WTC11 (cell line): ENCODE data around the gene GAB2. TPM values are rescaled to one million over a fixed set of nuclear protein-coding genes. Genes with fewer than 3 reads are reported as not detected.

Experiments
- ATAC-seq: fragments of 200-7000 bp; cut with Tn5 transposase; 2 replicates; pipeline ENCODE4 v1.10.0; 2021; ENCODE audit warnings: mild to moderate bottlenecking, moderate library complexity
- CTCF ChIA-PET: fragments of 300-600 bp; sonication (Branson Sonifier 250); formaldehyde crosslinking; loops from one replicate; lab custom pipeline; 2021; ENCODE audit warnings: antibody characterized with exemption; lab: Charles Lee
- POLR2A ChIA-PET: fragments of 350-600 bp; sonication (Branson Sonifier 250); formaldehyde crosslinking; loops from one replicate; lab custom pipeline; 2021; ENCODE audit warnings: antibody characterized with exemption; lab: Charles Lee
- DNase-seq: peaks from one replicate; pipeline ENCODE4 v3.0.0; 2021; ENCODE audit warnings: low spot score
- H3K27ac Mint-ChIP-seq: 2 replicates; pipeline ENCODE4 v1.8.0; 2021; ENCODE audit warnings: mixed read lengths
- H3K27me3 Mint-ChIP-seq: 2 replicates; pipeline ENCODE4 v1.8.0; 2021; ENCODE audit warnings: low read depth, mild to moderate bottlenecking, moderate library complexity, mixed read lengths
- H3K36me3 Mint-ChIP-seq: 2 replicates; pipeline ENCODE4 v1.8.0; 2021; ENCODE audit warnings: mixed read lengths
- H3K4me1 Mint-ChIP-seq: 2 replicates; pipeline ENCODE4 v1.8.0; 2022; ENCODE audit warnings: mixed read lengths
- H3K4me3 Mint-ChIP-seq: 2 replicates; pipeline ENCODE4 v1.8.0; 2021; ENCODE audit warnings: mild to moderate bottlenecking, moderate library complexity, mixed read lengths
- H3K9me3 Mint-ChIP-seq: 2 replicates; pipeline ENCODE4 v1.8.0; 2021; ENCODE audit warnings: mixed read lengths
- CBFB ChIP-seq: sonication (generic); formaldehyde crosslinking; IDR thresholded peaks from 2 replicates; pipeline ENCODE4 v1.8.1; 2022; ENCODE audit warnings: mild to moderate bottlenecking, low read depth, missing genetic modification reagents
- CREB1 ChIP-seq: sonication (generic); formaldehyde crosslinking; IDR thresholded peaks from 2 replicates; pipeline ENCODE4 v1.8.0; 2023; ENCODE audit warnings: mild to moderate bottlenecking, missing genetic modification reagents
- CTCF ChIP-seq: fragments of 200-600 bp; IDR thresholded peaks from 2 replicates; pipeline ENCODE4 v1.8.0; 2022; ENCODE audit warnings: antibody characterized with exemption
- E2F1 ChIP-seq: sonication (generic); formaldehyde crosslinking; IDR thresholded peaks from 2 replicates; pipeline ENCODE4 v1.8.0; 2022; ENCODE audit warnings: mild to moderate bottlenecking, missing genetic modification reagents
- FOXK1 ChIP-seq: sonication (generic); formaldehyde crosslinking; IDR thresholded peaks from 2 replicates; pipeline ENCODE4 v1.8.0; 2022; ENCODE audit warnings: mild to moderate bottlenecking, moderate library complexity, missing genetic modification reagents
- FOXP1 ChIP-seq: sonication (generic); formaldehyde crosslinking; IDR thresholded peaks from 2 replicates; pipeline ENCODE4 v1.8.0; 2022; ENCODE audit warnings: missing genetic modification reagents, mild to moderate bottlenecking, moderate library complexity, borderline replicate concordance
- GABPB1 ChIP-seq: sonication (generic); formaldehyde crosslinking; IDR thresholded peaks from 2 replicates; pipeline ENCODE4 v1.8.1; 2023; ENCODE audit warnings: mild to moderate bottlenecking, missing genetic modification reagents
- GTF2I ChIP-seq: fragments of 250-450 bp; sonication (Bioruptor Pico); conservative IDR thresholded peaks from 2 replicates; pipeline ENCODE4 v1.4.0; 2021; ENCODE audit warnings: mild to moderate bottlenecking
- IRF1 ChIP-seq: sonication (generic); formaldehyde crosslinking; IDR thresholded peaks from 2 replicates; pipeline ENCODE4 v1.8.0; 2023; ENCODE audit warnings: missing genetic modification reagents
- IRF2 ChIP-seq: sonication (generic); formaldehyde crosslinking; IDR thresholded peaks from 2 replicates; pipeline ENCODE4 v1.8.0; 2022; ENCODE audit warnings: low read depth, missing genetic modification reagents, borderline replicate concordance
- JAZF1 ChIP-seq: fragments of 250-450 bp; sonication (Bioruptor Pico); IDR thresholded peaks from 2 replicates; pipeline ENCODE4 v1.9.0; 2021; ENCODE audit warnings: moderate library complexity, mild to moderate bottlenecking, inconsistent platforms
- JUN ChIP-seq: sonication (generic); formaldehyde crosslinking; IDR thresholded peaks from 2 replicates; pipeline ENCODE4 v1.8.0; 2023; ENCODE audit warnings: mild to moderate bottlenecking, missing genetic modification reagents
- NFATC4 ChIP-seq: fragments of 250-450 bp; sonication (Bioruptor Pico); IDR thresholded peaks from 2 replicates; pipeline ENCODE4 v1.9.0; 2021; ENCODE audit warnings: mild to moderate bottlenecking
- NR1H2 ChIP-seq: sonication (generic); formaldehyde crosslinking; IDR thresholded peaks from 2 replicates; pipeline ENCODE4 v1.9.0; 2021; ENCODE audit warnings: mild to moderate bottlenecking, moderate library complexity, missing genetic modification reagents
- PRRX2 ChIP-seq: fragments of 250-450 bp; sonication (Bioruptor Pico); IDR thresholded peaks from 2 replicates; pipeline ENCODE4 v1.8.0; 2021; ENCODE audit warnings: mild to moderate bottlenecking
- ZMAT4 ChIP-seq: fragments of 250-450 bp; sonication (Bioruptor Pico); IDR thresholded peaks from 2 replicates; pipeline ENCODE4 v1.9.0; 2021; ENCODE audit warnings: mild to moderate bottlenecking
- ZNF121 ChIP-seq: sonication (generic); formaldehyde crosslinking; IDR thresholded peaks from 2 replicates; pipeline ENCODE4 v1.8.0; 2023; ENCODE audit warnings: missing genetic modification reagents
- ZNF532 ChIP-seq: fragments of 250-450 bp; sonication (Bioruptor Pico); IDR thresholded peaks from 2 replicates; pipeline ENCODE4 v1.9.0; 2021; ENCODE audit warnings: mild to moderate bottlenecking, borderline replicate concordance
- total RNA-seq: library from RNA; stranded (reverse); gene quantifications from 3 replicates; pipeline ENCODE4 v1.2.3, GENCODE V29; 2021
- TF ChIP-seq, protein P1 (sequence below): sonication (generic); formaldehyde crosslinking; IDR thresholded peaks from 2 replicates; pipeline ENCODE4 v1.8.0; 2022; ENCODE audit warnings: mild to moderate bottlenecking, missing genetic modification reagents
- TF ChIP-seq, protein P2 (sequence below): fragments of 250-450 bp; sonication (Bioruptor Pico); IDR thresholded peaks from 2 replicates; pipeline ENCODE4 v2.1.2; 2022; ENCODE audit warnings: mild to moderate bottlenecking, moderate library complexity
- TF ChIP-seq, protein P3 (sequence below): sonication (generic); formaldehyde crosslinking; IDR thresholded peaks from 2 replicates; pipeline ENCODE4 v1.8.1; 2023; ENCODE audit warnings: mild to moderate bottlenecking, moderate library complexity, missing genetic modification reagents
- TF ChIP-seq, protein P4 (sequence below): sonication (generic); formaldehyde crosslinking; IDR thresholded peaks from 2 replicates; pipeline ENCODE4 v1.8.0; 2022; ENCODE audit warnings: mild to moderate bottlenecking, missing genetic modification reagents

GAB2 gene
- total RNA-seq, 1 experiment from 2014 or later: 10.6 TPM

DNA sequence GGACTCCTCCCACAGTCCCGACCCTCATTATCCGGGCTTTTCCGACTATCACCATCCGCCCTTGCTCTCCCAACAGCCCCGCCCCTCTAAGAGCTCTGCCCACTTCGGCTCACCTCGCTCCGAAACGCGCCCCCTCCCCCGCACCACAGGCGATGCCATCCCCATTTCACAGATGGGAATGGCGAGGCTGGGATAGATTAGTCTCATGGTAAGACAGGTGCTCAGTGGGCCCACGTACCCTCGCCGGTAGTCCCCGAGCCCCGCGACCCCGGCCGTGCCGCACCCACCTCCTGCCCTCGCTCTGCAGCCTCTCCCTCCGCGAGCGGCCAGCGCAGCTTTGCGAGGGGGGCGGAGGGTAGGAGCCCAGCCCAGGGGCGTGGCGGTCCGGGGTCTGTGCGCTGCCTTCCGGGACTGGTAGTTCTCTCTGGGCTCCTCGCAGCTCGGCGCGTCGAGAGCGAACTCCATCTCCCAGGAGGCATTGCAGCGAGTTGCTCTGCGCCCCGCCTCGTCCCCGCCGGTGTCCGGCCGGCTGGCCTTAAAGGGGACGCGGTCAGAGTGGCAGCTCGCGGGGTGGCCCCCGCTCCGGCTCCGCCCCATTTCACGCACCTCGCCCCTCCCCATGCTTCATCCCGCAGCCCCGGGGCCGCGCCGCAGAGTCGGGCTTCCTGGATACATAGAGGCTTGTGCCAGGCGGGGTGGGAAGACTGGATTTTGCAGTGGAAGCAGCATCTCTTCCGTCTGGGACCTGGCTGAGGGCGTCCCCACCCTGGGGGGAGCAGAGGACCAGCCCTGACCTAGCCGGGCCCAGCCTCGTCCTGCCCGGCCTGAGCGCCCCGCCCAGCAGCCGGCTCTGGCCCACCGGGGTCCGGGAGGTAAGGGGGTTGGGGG, 229.1 kb downstream of the GAB2 start, which contains the start of the genes KCTD21 and USP35:
TSS of gene KCTD21 (minus strand) at position 341 of the 888 bp plus-strand sequence. CDS start 14,072 bp downstream, outside the sequence.
TSS of gene USP35 (plus strand) at position 634 of the 888 bp plus-strand sequence. CDS start 7,327 bp downstream, outside the sequence.
- H3K4me3 Mint-ChIP-seq: peak within 1 kb of the TSS; percentile 91
- peaks cover 23% of the 10 kb centered on the region for H3K4me1 Mint-ChIP-seq
- DNase-seq (peak; percentile 97), ATAC-seq (peak; percentile 95)
- POLR2A ChIA-PET: interaction anchor here (0.8 to 1.5 kb wide), 4 partner anchors 9 to 229 kb away, joined by 3 to 9 read pairs (median 3); partner anchors contain the start of genes ALG8 and GAB2
- CTCF ChIA-PET: interaction anchor here (0.5 to 2.2 kb wide), 10 partner anchors 11 to 544 kb away, joined by 3 to 11 read pairs (median 4); partner anchors contain the start of genes ALG8 and GAB2
- H3K27me3 Mint-ChIP-seq: no peaks in the 10 kb centered on the region; the same call in 1 of the 2 replicates
- no peaks in the 10 kb centered on the region for H3K36me3 Mint-ChIP-seq
- H3K27ac Mint-ChIP-seq: no peak within 1 kb of the TSS; the same call in 1 of the 2 replicates
- H3K9me3 Mint-ChIP-seq: no peaks in the 10 kb centered on the region
- TF ChIP-seq, protein P1, sequence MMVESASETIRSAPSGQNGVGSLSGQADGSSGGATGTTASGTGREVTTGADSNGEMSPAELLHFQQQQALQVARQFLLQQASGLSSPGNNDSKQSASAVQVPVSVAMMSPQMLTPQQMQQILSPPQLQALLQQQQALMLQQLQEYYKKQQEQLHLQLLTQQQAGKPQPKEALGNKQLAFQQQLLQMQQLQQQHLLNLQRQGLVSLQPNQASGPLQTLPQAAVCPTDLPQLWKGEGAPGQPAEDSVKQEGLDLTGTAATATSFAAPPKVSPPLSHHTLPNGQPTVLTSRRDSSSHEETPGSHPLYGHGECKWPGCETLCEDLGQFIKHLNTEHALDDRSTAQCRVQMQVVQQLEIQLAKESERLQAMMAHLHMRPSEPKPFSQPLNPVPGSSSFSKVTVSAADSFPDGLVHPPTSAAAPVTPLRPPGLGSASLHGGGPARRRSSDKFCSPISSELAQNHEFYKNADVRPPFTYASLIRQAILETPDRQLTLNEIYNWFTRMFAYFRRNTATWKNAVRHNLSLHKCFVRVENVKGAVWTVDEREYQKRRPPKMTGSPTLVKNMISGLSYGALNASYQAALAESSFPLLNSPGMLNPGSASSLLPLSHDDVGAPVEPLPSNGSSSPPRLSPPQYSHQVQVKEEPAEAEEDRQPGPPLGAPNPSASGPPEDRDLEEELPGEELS (CRISPR knock-in tag): no peak
- TF ChIP-seq, protein P2, sequence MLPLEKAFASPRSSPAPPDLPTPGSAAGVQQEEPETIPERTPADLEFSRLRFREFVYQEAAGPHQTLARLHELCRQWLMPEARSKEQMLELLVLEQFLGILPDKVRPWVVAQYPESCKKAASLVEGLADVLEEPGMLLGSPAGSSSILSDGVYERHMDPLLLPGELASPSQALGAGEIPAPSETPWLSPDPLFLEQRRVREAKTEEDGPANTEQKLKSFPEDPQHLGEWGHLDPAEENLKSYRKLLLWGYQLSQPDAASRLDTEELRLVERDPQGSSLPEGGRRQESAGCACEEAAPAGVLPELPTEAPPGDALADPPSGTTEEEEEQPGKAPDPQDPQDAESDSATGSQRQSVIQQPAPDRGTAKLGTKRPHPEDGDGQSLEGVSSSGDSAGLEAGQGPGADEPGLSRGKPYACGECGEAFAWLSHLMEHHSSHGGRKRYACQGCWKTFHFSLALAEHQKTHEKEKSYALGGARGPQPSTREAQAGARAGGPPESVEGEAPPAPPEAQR (CRISPR knock-in tag): no peak
- TF ChIP-seq, protein P3, sequence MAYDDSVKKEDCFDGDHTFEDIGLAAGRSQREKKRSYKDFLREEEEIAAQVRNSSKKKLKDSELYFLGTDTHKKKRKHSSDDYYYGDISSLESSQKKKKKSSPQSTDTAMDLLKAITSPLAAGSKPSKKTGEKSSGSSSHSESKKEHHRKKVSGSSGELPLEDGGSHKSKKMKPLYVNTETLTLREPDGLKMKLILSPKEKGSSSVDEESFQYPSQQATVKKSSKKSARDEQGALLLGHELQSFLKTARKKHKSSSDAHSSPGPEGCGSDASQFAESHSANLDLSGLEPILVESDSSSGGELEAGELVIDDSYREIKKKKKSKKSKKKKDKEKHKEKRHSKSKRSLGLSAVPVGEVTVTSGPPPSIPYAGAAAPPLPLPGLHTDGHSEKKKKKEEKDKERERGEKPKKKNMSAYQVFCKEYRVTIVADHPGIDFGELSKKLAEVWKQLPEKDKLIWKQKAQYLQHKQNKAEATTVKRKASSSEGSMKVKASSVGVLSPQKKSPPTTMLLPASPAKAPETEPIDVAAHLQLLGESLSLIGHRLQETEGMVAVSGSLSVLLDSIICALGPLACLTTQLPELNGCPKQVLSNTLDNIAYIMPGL (CRISPR knock-in tag): no peak
- no peak for TF ChIP-seq NFATC4 (CRISPR knock-in tag)
- no peak for TF ChIP-seq ZNF532 (CRISPR knock-in tag)
- no peak for TF ChIP-seq NR1H2 (CRISPR knock-in tag)
- no peak for TF ChIP-seq FOXP1 (CRISPR knock-in tag)
- no peak for TF ChIP-seq CREB1 (CRISPR knock-in tag)
- no peak for TF ChIP-seq CBFB
- no peak for TF ChIP-seq E2F1 (CRISPR knock-in tag)
- TF ChIP-seq PRRX2 (CRISPR knock-in tag): no peak
- no peak for TF ChIP-seq CTCF
- peak; percentile 100 for TF ChIP-seq GTF2I (CRISPR knock-in tag)
- TF ChIP-seq IRF2 (CRISPR knock-in tag): no peak
- no peak for TF ChIP-seq IRF1 (CRISPR knock-in tag)
- TF ChIP-seq FOXK1 (CRISPR knock-in tag): no peak
- TF ChIP-seq GABPB1 (CRISPR knock-in tag): no peak
- TF ChIP-seq ZNF121 (CRISPR knock-in tag): peak; percentile 83
- TF ChIP-seq JAZF1 (CRISPR knock-in tag): no peak
- no peak for TF ChIP-seq ZMAT4
- TF ChIP-seq, protein P4, sequence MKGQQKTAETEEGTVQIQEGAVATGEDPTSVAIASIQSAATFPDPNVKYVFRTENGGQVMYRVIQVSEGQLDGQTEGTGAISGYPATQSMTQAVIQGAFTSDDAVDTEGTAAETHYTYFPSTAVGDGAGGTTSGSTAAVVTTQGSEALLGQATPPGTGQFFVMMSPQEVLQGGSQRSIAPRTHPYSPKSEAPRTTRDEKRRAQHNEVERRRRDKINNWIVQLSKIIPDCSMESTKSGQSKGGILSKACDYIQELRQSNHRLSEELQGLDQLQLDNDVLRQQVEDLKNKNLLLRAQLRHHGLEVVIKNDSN: no peak; the same call in 1 of the 2 replicates
- TF ChIP-seq JUN: no peak
